ENCODE results near the gene ARHGEF40. TPM values are rescaled to one million over a fixed set of nuclear protein-coding genes. Genes with fewer than 3 reads are reported as not detected.

ARHGEF40 gene
- total RNA-seq, 4 donors from 2014 or later, result 18.6 to 37.6 (median 26.8) TPM

DNA sequence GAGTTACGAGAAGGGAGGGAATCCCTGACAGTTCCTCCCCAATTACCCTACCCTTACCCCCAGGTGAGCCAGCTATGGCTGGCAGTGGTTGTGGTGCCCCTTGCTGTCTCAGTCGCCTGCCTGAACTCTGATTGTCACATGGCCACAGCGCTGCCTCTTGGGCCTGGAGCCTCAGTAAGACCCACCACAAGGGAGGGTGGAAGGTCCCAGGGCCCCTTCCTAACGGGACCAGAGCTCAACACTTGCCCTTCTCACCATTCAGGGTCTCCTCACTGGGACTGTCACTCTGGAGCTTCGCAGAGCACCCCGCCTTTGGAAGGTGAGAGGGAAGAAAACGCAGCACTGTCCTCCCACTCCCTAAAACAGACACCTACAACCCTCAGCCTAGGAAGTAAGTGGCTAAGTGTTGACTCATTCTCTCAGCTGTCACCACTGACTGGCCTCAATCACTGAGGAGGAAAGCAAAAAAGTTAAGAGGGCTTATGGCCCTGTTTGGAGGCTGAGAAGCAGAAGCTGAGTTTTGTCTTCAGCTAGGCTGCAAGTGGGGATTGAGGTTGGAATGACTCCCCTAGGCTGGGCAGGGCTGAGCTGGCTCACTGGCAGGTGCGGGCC, 31.8 kb downstream of the ARHGEF40 start:
- Histone ChIP-seq H3K4me1 (peaks cover 7 to 73% (median 31%) of the 10 kb centered on the region in 3 donors), H3K27me3 (no peaks in the 10 kb centered on the region), H3K36me3 (no peaks in the 10 kb centered on the region), H3K27ac (no peak overlapping the region), H3K4me3 (no peak overlapping the region), H3K9me3 (no peaks in the 10 kb centered on the region)
- TF ChIP-seq EP300 (IDR thresholded peaks at IDR 0.05) (no peak), POLR2A (IDR thresholded peaks at IDR 0.05) (no peak), POLR2AphosphoS5 (IDR thresholded peaks at IDR 0.05) (no peak)
- TF ChIP-seq, protein P1, sequence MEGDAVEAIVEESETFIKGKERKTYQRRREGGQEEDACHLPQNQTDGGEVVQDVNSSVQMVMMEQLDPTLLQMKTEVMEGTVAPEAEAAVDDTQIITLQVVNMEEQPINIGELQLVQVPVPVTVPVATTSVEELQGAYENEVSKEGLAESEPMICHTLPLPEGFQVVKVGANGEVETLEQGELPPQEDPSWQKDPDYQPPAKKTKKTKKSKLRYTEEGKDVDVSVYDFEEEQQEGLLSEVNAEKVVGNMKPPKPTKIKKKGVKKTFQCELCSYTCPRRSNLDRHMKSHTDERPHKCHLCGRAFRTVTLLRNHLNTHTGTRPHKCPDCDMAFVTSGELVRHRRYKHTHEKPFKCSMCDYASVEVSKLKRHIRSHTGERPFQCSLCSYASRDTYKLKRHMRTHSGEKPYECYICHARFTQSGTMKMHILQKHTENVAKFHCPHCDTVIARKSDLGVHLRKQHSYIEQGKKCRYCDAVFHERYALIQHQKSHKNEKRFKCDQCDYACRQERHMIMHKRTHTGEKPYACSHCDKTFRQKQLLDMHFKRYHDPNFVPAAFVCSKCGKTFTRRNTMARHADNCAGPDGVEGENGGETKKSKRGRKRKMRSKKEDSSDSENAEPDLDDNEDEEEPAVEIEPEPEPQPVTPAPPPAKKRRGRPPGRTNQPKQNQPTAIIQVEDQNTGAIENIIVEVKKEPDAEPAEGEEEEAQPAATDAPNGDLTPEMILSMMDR (IDR thresholded peaks at IDR 0.05), result no peak
- 67 to 86% methylated on average over 1 to 2 of the region's 8 CpGs for whole genome bisulfite sequencing, 2 donors (ENCODE audit: low coverage in 1 of 2)
- no peak for ATAC-seq

DNA sequence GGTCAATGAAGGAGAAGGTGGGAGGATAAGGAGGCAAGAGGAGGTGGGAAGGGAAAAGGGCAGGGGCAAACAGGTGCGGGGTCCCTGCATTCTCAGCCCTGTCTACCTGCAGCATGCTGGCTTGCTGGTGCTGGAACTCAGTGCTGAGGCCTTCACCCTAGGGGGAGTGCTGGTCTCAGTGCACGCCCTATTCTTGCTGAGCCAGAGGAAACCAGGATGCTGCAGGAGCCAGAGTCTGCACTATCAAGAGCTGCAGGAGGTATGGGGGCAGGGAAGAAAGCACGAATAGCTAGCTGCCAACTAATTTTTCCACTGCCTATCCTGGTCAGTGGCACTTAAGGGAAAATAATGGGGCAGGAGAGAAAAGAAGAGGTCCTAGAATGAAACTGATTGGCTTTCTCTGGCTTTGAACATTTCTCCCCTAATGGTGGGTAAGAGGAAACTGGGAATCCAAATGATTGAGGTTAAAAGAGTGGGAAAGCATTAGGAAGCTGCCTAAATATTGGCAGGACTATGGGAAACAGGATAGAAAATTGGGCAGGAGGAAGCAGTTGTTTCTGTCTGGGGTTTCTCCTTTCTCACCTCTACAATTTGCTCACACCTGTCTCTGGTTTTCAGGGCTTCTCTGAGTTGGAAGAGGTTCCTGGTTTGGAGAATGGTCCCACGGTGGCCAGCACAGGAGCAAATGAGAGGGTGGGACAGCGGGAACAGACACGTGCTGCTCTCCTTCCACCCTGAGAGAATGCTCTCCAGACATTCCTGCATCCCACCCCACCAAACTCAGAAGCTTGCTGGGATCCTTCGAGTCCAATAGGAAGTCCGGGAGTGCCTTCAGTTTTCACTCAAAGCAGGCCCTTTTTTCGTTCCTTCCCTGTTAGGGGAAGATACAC, 32.7 kb downstream of the ARHGEF40 start:
- TF ChIP-seq POLR2AphosphoS5 (IDR thresholded peaks at IDR 0.05) (no peak), EP300 (IDR thresholded peaks at IDR 0.05) (no peak), POLR2A (IDR thresholded peaks at IDR 0.05) (no peak)
- TF ChIP-seq, protein P1 (IDR thresholded peaks at IDR 0.05), result no peak
- peak overlapping the region in 3 of 4 donors; percentile 98 to 99 (median 99) for H3K27ac ChIP-seq
- 0% methylated on average over 6 to 7 of the region's 9 CpGs for WGBS, 2 donors (ENCODE audit: low coverage in 1 of 2)
- H3K36me3 ChIP-seq, result no peaks in the 10 kb centered on the region
- H3K9me3 ChIP-seq, result no peaks in the 10 kb centered on the region
- ATAC-seq, result no peak
- peak overlapping the region in 1 of 2 donors; percentile 77 for H3K4me3 ChIP-seq
- no peaks in the 10 kb centered on the region for H3K27me3 ChIP-seq
- H3K4me1 ChIP-seq, result peaks cover 7 to 71% (median 31%) of the 10 kb centered on the region in 3 donors

DNA sequence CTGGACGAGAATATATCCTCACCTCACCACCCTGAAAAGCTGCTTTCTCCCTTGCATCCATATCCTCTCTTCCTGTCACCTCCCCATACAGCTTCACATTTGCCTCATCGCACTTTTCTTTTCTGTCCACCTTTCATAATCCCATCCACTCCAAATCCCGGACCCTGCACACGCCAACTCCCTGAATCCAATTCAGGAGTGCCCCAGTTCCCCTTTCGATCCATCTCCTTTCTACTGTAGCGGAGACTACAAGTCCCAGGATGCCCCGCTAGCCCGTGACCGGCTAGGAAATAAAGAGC, 33.3 kb downstream of the ARHGEF40 start:
- peak overlapping the region; percentile 47 to 77 for H3K4me3 ChIP-seq
- H3K27me3 ChIP-seq, result no peaks in the 10 kb centered on the region
- TF ChIP-seq POLR2AphosphoS5 (IDR thresholded peaks at IDR 0.05), result no peak
- TF ChIP-seq, protein P1 (IDR thresholded peaks at IDR 0.05), result peak in 1 of 4 experiments; percentile 71
- peaks cover 7 to 70% (median 31%) of the 10 kb centered on the region in 3 donors for H3K4me1 ChIP-seq
- H3K27ac ChIP-seq, result peak overlapping the region; percentile 79 to 99 (median 98)
- no peak for ATAC-seq
- H3K36me3 ChIP-seq, result no peaks in the 10 kb centered on the region
- WGBS, 2 donors (ENCODE audit: low coverage in 1 of 2), result 0 to 1% methylated on average over 2 to 9 of the region's 9 CpGs
- H3K9me3 ChIP-seq, result no peaks in the 10 kb centered on the region

DNA sequence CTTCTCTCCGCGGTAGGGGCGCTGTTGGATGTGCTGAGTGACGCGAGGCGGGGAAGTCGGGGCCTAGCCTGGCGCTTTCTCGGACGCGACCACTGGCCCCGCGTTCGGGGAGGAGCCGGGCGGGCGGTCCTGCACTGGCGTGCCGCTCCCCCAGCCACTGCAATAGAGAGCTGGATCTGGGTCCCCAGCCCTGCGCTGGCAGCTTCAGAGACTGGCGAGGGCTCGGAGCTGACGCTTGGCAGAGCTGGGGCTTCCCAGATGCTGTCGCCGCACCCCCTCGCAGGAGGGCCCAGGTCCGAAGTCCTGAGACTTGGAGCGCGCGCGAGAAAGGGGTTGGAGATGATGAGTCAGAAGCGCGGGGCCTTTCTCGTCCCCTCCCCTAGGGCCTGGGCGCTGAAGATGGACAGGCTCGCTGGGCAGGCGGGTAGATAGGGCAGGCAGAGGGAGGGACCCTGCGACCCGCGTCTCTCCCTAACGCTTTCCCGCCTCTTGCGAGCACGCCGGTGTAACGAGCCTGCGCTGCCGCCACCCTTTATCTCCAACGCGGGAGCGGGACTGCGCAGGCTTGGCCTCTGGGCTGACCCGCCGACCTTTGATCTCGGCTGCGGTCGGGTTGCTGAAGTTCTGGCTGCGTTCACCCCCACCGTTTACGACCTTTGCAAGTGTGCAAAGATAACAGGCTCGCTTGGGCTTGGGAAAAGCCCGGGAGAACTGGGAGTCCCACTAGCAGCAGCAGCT, 33.8 kb downstream of the ARHGEF40 start:
- TF ChIP-seq EP300 (IDR thresholded peaks at IDR 0.05), result no peak
- peak; percentile 69 to 72 for TF ChIP-seq POLR2A (IDR thresholded peaks at IDR 0.05)
- TF ChIP-seq, protein P1 (IDR thresholded peaks at IDR 0.05), result peak in 3 of 4 experiments; percentile 69 to 95 (median 89)
- TF ChIP-seq POLR2AphosphoS5 (IDR thresholded peaks at IDR 0.05), result peak; percentile 73
- no peaks in the 10 kb centered on the region for H3K9me3 ChIP-seq
- ATAC-seq, result peak; percentile 96
- peak overlapping the region; percentile 79 to 99 (median 98) for H3K27ac ChIP-seq
- no peaks in the 10 kb centered on the region for H3K27me3 ChIP-seq
- peaks cover 7 to 69% (median 31%) of the 10 kb centered on the region in 3 donors for H3K4me1 ChIP-seq
- peak overlapping the region; percentile 47 to 77 for H3K4me3 ChIP-seq
- 0% methylated on average over 4 of the region's 62 CpGs; no CpG with 5 or more reads in 1 of the 2 donors for WGBS, 2 donors (ENCODE audit: low coverage in 1 of 2)
- H3K36me3 ChIP-seq, result no peaks in the 10 kb centered on the region

Measured in gastroesophageal sphincter (tissue), 4 donors.